ENCODE data around the gene DIRAS3. TPM values are rescaled to one million over a fixed set of nuclear protein-coding genes. Genes with fewer than 3 reads are reported as not detected.
"Not testable (repeated sequence)": the region's sequence is repeated elsewhere in the genome, so short reads cannot be mapped to it uniquely, and the experiment has no call there.

Gene DIRAS3
- total RNA-seq, 1 donor from 2014 or later, result 0.74 TPM

DNA sequence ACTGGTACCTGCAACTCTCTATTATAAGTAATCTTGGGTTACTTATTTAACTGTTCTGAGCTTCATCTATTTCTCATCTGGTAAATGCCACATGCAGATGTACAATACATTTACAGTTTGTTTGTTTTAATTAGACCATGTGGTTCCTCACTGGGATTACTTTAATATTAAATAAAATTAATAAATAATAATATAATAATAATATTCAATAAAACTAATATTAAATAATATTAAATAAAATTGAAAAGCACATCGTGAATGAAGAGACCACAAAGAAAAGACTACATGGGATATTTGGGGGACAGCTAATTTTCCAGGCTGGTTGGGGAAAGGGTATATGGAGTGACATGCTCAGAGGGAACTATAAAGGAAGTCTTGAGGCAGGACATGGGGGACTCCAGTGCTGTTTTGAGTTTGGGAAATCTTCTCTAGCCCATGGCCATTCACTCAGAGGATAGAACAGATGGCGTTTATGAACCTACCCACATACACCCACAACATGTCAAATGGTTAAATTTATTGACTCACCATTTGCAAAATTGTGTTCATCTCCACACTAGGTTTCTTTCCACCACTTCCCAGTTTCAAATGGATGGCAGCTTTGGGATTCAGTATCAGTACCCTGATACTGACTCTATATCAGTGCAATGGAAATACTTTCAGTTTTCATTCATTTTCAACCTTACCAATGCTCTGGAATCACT lies 25.6 kb downstream of the DIRAS3 start:
- no peak for DNase-seq (ENCODE audit: low spot score)

DNA sequence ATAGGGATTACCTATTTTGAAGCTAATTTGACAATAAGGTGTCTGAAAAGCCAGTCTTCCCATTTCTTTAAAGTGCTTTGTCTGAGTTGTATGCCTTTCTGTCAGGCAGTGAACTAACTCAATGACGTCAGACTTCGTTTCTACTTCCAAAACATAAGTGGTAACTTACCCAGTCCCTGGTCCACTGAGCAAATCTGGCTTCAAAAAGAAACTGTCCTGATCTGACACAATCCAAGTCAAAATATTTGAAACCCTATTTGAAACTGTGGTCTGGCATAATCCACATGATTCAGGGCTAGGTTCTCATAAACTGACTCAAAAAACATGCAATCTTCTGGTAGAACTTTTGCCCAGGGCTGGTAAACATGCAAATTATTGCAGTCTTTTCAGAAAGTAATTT lies 34.0 kb downstream of the DIRAS3 start:
- DNase-seq (ENCODE audit: low spot score), result no peak

DNA sequence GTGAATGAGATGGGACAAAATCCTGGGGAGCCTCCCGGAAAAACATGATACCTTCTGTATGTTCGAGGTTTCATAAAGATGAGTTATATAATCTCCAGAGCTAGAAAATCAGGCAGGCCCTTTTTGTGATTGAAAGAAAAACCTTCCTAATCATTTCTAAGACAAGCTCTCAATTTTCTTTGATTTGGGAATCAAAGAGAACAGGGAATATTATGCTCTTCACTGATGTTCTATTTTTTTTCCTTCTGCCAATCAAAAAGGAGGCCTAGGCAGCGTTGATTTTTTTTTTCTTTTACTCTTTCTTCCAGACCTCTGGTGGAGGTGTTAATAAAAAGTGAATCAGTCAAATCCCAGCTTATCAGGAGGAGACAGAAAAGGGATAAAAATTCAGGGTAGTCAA lies 34.5 kb downstream of the DIRAS3 start:
- no peak for DNase-seq (ENCODE audit: low spot score)

DNA sequence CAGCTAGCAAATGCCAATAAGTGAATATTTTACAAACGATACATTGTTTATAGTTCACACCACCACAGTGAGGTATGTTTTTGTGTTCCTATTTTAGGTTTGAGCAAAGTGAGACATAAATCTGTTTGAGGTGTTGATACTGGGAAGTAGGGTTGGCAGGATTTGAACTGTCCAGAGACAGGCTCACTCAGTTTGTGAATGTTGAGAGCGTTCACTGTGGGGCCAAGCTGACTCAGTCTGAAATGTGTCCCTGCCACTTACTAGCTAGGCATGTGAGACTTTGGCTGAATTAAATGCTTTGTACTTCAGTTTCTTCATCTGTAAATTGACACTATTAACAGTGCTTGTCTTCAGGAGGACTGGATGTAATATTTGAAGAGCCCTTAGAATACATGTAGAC lies 35.1 kb downstream of the DIRAS3 start:
- no peak for DNase-seq (ENCODE audit: low spot score)

DNA sequence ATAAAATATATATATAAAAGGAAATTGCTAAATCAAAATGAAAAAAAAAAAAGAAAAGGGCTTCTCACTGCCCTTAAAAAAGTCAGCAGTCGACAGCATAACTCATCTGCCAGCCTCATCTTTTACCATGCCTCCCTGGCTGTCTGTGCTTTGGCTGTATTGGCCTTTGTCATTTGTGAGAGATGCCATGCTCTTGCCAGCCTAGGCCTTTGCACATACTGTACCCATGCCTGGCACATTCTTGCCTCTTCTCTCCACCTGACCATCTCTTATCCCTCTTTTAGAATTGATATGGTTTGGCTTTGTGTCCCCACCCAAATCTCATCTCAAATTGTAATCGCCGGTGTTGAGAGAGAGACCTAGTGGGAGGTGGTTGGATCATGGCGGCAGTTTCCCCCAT lies 37.1 kb downstream of the DIRAS3 start:
- no peak for DNase-seq (ENCODE audit: low spot score)

DNA sequence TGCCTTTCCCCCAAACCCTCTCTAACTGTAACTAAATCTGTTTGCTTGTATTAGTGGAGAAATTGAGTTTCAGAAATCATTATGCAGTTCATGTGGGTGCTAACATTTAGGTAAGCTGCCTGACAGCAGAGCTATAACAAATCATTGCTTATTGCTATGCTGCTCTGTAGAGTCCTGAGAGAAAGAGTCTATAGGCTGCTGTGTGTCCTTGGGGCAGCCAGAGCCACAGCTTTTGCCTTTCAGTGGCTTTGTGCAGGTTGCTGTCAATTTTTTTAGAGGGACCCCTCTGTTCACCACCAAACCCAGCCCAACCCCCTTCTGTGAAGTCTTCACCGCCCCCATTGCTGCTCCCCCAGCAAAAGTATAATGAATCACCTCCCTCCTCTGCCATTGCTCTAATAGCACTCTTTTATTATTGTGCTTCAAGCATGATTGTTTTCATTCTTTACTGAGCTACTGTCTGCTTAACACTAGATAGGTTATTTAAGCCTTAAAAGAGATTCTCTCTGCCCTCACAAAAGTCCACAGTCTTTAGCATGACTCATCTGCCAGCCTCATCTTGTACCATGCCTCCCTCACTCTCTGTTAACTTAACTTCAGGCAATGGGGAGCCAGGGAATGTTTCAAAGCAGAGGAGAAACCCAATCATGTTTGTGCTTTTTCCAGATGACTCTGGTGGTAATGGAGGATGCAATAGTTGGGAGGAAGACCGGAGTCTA lies 38.6 kb downstream of the DIRAS3 start:
- DNase-seq (ENCODE audit: low spot score), result no peak

DNA sequence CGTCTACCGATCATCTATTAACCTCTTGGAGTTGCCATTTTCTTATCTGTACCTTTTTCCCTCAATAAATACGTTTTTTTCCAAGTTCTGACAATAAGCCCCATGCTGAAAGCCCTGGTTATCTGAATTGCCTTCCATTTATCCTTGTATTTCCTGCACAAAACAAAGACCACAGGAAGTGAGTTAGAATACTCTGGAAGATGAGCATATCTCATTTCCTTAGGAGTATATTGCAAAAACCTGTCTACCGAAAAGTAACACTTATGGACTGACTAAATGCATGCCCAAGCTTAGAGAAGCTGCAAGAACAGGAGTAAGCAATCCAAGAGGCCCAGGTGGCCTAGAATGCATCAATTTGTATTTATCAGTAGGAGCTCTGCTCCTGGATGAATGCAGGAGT lies 39.9 kb downstream of the DIRAS3 start:
- DNase-seq (ENCODE audit: low spot score), result no peak

DNA sequence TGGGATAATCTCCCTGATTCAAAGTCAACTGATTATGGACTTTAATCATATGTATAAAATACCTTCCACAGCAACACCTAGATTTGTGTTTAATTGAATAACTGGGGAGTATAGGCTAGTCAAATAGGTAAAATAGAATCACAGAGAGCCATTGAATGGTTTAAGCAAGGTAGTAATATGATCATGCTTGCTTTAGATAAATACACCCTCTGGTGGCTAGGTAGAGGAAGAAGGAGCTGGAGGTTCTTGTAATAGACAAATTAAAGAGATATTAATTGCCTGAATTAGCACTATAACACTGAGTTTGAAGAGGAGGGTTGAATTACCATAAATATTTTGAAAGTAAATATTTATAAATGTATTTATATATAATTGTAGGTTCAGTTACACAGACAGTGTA lies 40.3 kb downstream of the DIRAS3 start:
- DNase-seq (ENCODE audit: low spot score), result no peak

DNA sequence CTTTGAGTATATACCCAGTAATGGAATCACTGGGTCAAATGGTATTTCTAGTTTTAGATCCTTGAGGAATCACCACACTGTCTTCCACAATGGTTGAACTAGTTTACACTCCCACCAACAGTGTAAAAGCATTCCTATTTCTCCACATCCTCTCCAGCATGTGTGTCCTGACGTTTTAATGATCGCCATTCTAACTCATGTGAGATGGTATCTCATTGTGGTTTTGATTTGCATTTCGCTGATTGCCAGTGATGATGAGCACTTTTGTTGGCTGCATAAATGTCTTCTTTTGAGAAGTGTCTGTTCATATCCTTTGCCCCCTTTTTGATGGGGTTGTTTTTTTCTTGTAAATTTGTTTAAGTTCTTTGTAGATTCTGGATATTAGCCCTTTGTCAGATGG lies 46.8 kb downstream of the DIRAS3 start:
- not testable (repeated sequence) for DNase-seq (ENCODE audit: low spot score)

DNA sequence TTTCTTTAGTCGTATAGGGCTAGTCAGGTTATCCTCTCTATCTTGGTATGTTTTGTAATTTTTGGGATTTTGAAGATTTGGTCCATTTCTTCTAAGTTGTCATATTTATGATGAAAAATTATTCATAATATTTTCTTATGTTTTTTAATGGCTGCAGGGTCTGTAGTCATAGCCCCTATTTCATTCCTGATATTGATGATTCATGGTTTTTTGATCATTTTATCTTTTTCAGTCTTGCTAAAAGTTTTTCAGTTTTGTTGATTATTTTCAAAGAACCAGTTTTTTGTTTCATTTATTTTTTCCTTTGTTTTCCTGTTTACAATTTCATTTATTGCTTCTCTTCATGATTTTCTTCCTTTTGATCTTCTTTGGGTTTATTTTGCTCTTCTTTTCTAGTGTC lies 50.2 kb downstream of the DIRAS3 start:
- DNase-seq (ENCODE audit: low spot score), result no peak

DNA sequence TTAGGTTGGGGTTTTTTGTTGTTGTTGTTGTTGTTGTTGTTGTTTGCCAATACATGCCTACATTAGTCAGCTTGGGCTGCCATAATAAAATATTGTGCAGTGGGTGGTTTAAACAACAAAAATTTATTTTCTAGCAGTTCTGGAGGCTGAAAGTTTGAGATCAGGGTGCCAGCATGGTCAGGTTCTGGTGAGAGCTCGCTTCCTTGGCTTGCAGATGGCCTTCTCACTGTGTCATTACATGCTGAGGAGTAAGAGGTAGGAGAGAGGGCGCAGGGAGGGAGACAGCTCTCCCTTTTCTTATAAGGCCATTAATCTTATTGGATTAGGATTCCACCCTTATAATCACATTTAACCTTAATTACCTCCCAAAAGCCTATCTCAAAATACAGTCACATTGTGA lies 52.7 kb downstream of the DIRAS3 start:
- no peak for DNase-seq (ENCODE audit: low spot score)

Other genes with a start within 250 kb of the DIRAS3 start
- 128 TPM for gene GNG12, start 217.2 kb downstream of the DIRAS3 start, total RNA-seq
- gene WLS, start 181.9 kb upstream of the DIRAS3 start, total RNA-seq, result 43.0 TPM